ENCODE data around the gene EXOG.

Gene EXOG

GRCh38 chr3:38549486-38549885, 53.3 kb downstream of the EXOG start:
- DNase-seq: no peak

- DNase-seq: no peak
These were observed 54.1 kb downstream of the EXOG start for GRCh38 chr3:38549957-38550840.

GRCh38 chr3:38551026-38551832, 55.1 kb downstream of the EXOG start:
- no peak for DNase-seq

- DNase-seq: no peak
These were observed 56.2 kb downstream of the EXOG start for GRCh38 chr3:38552364-38552763.

GRCh38 chr3:38553071-38553470, 56.9 kb downstream of the EXOG start:
- DNase-seq: no peak

GRCh38 chr3:38554127-38554827, 58.1 kb downstream of the EXOG start:
- DNase-seq: no peak

- DNase-seq: no peak
These were observed 59.2 kb downstream of the EXOG start for GRCh38 chr3:38555149-38555840.

- DNase-seq: no peak
These were observed 59.8 kb downstream of the EXOG start for GRCh38 chr3:38555926-38556325.

GRCh38 chr3:38556640-38557358, 60.7 kb downstream of the EXOG start:
- DNase-seq: no peak

- DNase-seq: no peak
These were observed 62.7 kb downstream of the EXOG start for GRCh38 chr3:38558864-38559263.

GRCh38 chr3:38560284-38560683, 64.1 kb downstream of the EXOG start:
- no peak for DNase-seq

- no peak for DNase-seq
These were observed 65.0 kb downstream of the EXOG start for GRCh38 chr3:38560996-38561717.

- DNase-seq: no peak
These were observed 65.8 kb downstream of the EXOG start for GRCh38 chr3:38561746-38562466.

GRCh38 chr3:38562467-38562925, 66.4 kb downstream of the EXOG start:
- DNase-seq: no peak

GRCh38 chr3:38563070-38563885, 67.1 kb downstream of the EXOG start:
- no peak for DNase-seq

GRCh38 chr3:38563886-38564270, 67.7 kb downstream of the EXOG start:
- no peak for DNase-seq

GRCh38 chr3:38564631-38565338, 68.6 kb downstream of the EXOG start:
- DNase-seq: no peak

- DNase-seq: no peak
These were observed 69.4 kb downstream of the EXOG start for GRCh38 chr3:38565339-38566214.
